HG03025 (cell line): ENCODE data around the gene GRHL1.

Experiments used
- ATAC-seq: cut with Tn5 transposase; IDR thresholded peaks from one replicate; pipeline ENCODE4 v1.9.1; 2021; ENCODE audit warnings: mild to moderate bottlenecking, moderate library complexity; ENCODE audit not compliant: unreplicated experiment, low FRiP score

Gene GRHL1

DNA sequence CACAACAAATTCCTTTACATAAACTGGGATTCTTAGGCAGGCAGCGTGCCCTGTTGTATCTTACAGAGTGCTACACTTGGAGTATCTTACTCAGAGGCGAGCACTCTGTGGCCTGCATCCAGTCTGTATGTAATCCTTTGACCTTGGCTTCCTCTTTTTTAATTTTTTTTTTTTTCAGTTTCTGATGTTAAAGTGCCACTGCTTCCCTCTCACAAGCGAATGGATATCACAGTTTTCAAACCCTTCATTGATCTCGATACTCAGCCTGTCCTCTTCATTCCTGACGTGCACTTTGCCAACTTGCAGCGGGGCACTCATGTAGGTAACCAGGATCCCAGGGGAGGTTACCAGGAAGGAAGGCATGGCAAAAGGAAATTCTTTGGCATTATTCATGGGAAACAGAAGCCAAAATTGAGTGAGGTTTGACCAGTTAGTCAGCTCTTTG lies 40.4 kb downstream of the GRHL1 start:
- no peak for ATAC-seq

DNA sequence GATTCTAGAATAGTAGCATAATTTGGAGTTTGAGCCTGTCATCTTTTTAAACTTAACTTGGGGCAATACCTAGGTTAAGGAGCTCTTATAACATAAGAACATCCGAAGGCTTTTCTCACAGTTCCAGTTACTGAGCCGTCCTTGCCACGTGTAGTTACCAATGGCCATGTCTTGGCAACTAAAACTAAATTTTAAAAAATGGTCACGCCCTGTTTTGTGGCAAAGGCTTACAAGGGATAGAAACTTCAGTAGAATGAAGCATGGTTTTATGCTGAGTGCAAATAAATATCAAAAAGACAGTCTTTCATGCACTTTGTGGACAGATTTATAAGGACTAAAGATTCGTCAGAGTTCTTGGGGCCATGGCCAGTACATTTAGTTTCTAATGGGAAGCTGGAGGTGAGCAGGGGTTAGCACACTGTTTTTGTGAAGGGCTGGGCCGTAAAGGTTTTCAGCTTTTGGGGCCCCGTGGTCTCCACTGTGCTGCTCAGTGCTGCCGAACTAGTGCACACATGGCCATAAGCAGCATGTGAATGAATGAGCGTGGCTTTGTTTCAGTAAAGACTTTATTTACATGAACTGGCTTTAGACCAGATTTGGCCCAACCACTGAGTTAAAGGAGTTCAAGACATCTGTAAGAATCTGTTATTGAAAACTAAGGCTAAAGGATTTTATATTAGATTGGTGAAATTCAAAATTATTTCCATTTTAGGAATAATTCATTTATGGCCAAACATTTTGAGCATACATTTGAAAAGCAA lies 41.1 kb downstream of the GRHL1 start:
- no peak for ATAC-seq

GRCh38 chr2:9993488-9994165 lies 42.1 kb downstream of the GRHL1 start:
- no peak for ATAC-seq

DNA sequence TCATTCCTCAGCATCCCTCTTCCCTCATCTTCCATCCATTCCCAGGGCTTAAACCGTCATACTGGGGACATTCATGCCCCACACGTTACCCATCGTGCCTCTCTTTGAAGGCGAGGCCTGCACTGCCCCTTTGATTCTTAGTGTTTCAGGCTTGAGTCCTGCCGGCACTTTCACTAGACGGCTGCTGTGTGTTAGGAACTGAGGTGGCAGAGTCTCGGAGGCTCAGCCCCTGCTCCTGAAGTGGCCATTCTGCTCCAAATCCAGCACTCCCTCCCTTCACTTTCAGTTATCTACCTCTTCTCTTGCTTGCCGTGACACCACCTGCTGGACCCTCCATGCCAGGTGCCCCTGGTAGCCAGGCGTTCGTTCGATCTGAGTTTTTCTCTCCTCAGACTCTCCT lies 43.0 kb downstream of the GRHL1 start:
- no peak for ATAC-seq

DNA sequence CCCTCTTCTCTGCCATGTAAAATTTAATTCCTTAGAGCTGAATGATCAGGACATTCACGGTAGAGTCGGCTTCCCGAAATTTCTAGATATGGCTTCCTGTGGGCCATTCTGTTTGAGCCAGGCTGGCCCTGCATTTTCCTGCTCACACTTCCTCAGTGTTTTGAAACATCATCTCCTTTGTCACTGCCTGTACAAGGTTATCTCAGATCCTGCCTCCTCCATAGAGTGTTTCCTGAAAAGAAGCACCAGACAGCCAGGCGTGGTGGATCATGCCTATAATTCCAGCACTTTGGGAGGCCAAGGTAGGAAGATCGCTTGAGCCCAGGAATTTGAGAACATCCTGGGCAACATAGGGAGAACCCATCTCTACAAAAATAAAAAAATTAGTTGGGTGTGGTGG lies 43.6 kb downstream of the GRHL1 start:
- no peak for ATAC-seq

DNA sequence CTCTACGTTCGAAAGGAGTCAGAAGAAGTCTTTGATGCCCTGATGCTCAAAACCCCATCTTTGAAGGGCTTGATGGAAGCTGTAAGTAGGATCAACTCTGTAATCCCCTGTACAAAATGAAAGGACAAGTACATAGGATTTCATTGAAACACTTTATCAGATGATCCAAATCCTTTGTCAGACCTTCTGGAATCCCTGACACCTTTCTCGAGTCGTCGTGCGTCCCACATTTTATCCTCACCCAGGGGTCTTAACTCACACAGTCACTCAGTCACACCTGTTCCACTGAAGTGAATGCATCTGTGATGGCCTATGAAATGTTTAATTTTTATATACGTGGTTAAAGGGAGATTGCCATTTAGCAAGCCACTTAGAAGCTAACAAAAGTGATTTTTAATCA lies 44.8 kb downstream of the GRHL1 start:
- ATAC-seq, result no peak

DNA sequence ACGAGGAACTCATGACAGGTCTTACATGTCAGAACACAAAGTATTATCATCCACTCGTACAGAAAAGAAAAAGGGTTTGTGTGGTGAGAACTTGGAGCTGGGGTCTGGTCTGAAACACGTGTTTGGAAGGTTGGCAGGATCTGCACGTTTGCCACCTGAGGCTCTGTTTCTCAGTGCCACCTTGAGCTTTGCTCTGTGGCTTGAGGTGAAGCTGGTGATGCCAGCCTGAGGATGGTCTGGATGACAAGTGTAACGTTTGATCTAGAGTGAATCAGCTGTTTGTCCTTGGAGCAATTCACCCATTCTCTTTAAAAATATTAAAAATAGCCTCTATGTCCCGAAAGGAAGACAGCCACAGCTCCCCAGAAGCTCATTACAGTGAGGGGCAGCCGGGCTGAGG lies 46.4 kb downstream of the GRHL1 start:
- no peak for ATAC-seq

DNA sequence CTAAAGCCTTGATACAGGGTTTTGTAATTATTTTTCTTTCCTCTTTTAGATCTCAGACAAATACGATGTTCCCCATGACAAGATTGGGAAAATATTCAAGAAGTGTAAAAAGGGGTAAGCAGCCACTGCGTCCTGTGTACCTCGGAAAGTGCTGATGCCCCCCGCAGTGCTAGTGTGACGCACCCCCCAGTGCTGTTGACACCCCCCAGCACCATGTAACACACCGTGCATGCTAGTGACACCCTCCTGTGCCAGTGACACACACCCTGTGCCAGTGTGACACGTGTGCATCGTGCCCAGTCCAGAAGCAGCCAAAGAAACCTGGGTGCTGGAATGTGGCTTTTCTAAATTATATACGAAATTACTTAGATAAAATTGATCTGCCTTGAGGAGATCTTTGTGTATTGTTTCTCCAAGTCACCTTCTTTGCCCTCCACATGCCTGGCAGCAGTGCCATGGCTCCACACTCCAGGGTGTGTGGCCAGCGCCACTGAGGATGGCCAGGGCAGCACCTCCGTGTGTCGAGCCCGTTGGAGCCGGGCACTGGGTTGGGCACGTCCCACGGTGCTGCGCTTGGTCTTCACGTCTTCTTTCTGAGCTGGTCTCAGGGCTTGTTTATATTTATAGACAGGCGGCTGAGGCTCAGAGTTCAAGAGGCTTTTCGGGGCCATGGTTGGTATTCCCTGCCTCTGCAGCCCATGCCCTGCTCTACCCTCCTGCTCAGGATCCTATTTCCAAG lies 47.6 kb downstream of the GRHL1 start:
- no peak for ATAC-seq

GRCh38 chr2:9999693-10000092 lies 48.2 kb downstream of the GRHL1 start:
- no peak for ATAC-seq

GRCh38 chr2:10000541-10000940 lies 49.0 kb downstream of the GRHL1 start:
- no peak for ATAC-seq

GRCh38 chr2:10001586-10001985 lies 50.1 kb downstream of the GRHL1 start:
- no peak for ATAC-seq

DNA sequence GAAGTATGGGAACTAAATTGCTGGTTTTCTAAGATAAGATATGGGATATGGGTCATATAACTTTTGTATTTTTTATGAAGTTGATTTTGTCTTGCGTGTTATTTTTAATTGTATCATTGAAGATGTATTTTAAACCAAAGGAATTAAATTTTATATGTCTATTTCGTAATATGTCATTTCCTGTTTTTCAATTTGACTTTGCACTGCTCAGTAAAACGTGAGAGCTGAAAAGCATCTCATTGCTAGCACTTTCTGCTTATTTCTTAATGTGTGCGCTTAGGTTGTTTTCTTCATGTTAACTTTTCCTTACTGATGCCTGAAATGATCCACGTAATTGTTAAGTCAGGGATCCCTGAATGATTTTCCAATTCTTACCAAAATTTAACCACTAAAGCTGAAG lies 50.6 kb downstream of the GRHL1 start:
- no peak for ATAC-seq

GRCh38 chr2:10002681-10003080 lies 51.2 kb downstream of the GRHL1 start:
- ATAC-seq, result no peak

GRCh38 chr2:10003206-10004125 lies 52.0 kb downstream of the GRHL1 start:
- ATAC-seq, result no peak

DNA sequence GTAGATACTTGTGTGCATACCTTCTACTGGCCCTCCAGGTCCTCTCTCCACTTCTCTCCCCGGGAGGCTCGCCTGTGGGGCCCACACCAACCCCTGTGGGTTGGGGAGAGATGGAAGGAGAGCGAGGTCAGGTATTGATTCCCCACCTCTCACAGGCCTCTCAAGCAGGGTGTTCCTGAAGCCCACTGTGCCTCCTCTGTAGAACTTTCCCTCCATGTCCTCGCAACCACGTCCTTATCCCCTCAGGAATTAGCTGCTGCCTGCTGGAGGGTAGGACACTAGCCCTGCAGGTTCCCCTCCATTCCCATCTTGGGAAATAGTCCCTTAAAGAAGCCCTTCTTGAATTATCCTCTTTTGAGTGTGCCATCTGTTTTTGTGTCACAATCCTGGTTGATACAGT lies 52.9 kb downstream of the GRHL1 start:
- ATAC-seq, result no peak

DNA sequence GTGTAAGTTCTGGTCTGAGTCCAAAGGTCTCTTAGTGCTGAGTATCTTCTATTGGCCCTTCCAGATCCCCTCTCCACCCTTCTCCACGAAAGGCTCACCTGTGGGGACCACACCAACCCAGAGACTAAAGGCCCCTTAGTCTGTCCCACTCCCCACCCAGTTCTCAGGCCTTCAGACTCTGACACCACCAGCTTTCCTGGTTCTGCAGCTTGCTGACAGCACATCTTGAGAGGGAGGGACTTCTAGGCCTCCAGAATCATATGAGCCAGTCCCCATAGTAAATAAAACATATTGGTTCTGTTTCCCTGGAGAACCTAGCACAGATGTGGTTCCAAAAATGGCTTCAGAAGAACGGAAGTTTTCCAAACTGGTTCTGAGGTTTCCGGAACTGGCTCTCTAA lies 53.3 kb downstream of the GRHL1 start:
- no peak for ATAC-seq

DNA sequence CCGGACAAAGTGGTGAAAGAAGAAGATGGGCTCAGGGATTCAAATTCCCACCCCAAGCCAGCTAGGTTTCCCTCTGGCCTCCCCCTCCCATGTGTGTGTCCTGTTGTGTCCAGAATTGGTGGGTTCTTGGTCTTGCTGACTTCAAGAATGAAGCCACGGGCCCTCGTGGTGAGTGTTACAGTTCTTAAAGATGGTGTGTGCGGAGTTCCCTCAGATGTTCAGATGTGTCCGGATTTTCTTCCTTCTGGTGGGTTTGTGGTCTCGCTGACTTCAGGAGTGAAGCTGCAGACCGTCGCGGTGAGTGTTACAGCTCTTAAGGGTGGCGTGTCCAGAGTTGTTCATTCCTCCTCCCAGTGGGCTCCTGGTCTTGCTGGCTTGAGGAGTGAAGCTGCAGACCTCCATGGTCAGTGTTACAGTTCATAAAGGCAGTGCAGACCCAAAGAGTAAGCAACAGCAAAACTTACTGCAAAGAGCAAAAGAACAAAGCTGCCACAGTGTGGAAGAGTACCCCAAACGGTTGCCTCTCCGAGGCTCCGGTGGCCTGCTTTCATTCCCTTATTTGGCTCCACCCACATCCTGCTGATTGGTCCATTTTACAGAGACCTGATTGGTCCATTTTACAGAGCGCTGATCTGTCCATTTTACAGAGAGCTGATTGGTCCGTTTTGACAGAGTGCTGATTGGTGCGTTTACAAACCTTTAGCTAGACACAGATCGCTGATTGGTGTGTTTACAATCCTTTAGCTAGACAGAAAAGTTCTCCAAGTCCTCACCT lies 54.2 kb downstream of the GRHL1 start:
- no peak for ATAC-seq

GRCh38 chr2:10006236-10007161 lies 55.0 kb downstream of the GRHL1 start:
- ATAC-seq, result no peak

DNA sequence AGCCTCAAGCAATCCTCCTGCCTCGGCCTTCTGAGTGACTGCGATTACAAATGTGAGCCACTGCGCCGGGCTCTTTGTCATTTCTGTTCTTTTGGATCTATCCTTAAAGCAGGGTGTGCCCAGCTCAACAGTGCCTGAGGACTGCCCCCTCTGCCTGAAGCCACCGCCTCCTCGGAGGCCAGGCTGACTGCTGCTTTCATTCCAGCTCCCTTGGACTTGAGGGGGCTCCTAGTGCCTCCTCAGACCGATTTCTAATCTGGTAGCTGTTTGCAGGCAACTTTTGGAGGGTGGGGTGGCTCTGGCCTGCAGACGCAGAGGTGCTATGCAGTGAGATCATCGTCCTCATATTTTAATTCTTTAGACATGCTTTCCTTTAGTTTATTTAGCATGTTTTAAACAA lies 55.9 kb downstream of the GRHL1 start:
- ATAC-seq, result no peak
